ENCODE results near the gene EXOSC1.
"Not testable (repeated sequence)": the region's sequence is repeated elsewhere in the genome, so short reads cannot be mapped to it uniquely, and the experiment has no call there.

EXOSC1 gene

DNA sequence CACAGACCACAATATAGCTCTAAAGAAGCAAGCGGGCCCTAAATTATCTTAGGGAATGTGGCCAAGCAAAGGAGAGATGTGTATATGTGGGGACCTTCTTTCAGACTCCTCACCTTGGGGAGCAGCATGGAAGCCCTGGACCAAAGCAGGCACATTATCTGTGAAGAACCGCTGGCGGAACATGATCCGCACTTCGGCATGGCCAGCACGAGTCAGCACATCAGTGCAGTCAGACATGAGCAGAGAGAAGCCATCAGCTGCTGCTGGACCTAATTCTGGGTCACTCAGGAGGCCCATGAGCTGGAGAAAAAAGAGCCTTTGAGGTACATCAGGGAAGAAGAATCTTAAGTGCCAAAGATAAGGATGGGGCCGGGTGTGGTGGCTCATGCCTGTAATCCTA lies 14.1 kb upstream of the EXOSC1 start:
- DNase-seq (ENCODE audit: low read depth in 2 of 2, low spot score in 1 of 2), result no peak

DNA sequence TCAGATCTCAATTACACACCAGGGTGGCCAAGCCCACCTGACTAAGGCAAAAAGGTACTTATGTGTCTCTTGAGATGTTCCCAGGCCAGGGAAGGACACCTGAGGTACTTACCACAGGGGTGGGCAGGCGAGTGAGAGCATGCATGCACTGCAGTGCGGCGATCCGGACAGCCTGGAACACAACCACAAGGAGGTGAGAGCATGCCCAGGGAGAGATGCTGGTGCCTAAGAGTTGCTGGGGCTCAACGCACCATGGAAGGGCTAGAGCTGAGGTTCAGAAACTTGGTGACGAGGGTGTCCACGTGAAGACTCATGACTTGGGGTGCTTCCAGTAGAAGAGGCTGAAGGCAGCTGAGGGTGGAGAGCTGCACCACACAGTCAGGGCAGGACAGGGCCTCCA lies 13.3 kb upstream of the EXOSC1 start:
- no peak for DNase-seq (ENCODE audit: low read depth in 2 of 2, low spot score in 1 of 2)

DNA sequence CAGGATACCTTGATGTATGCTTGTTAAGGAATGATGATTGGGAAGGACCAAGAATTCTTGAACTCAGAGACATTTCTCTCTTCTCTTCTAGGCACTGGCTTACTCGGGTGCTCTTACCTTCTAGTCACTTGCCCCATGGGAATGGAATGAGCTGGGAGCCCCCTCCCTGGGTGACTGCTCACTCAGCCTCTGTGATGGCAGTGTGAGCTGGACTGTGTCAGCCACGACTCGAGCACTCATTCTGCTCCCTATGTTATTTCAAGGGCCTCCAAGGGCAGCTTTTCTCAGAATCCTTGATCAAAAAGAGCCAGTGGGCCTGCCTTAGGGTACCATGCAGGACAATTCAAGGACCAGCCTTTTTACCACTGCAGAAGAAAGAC lies 10.9 kb upstream of the EXOSC1 start:
- DNase-seq (ENCODE audit: low read depth in 2 of 2, low spot score in 1 of 2), result no peak

DNA sequence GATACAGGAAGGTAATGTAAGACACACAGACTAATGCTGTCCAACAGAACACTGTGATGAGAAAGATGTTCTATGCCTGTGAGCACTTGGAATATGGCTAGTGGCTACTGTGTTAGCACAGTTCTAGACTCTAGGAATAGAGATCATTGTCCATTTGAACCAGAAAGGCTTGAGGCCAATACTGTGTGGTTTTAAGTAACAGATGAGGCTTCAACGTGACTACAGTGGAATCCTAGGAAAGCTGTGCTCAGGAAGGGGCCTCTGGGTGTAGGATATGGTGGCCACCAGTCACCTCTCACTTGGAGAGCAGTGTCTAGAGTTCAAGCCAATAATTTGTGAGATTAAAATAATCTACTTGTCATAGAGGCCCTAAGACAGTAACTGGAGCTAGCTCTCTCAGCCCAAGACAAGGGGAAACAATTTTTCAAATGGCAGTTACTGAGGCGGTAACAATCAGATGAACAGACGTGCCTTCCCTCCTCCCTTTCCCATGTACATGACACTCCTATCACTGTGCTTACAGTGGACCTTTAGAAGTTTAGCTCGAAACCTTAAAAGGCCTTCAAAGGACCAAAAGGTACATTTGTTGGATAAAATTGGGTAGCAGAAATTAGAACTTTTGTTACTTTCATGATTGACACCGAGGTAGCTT lies 10.4 kb upstream of the EXOSC1 start:
- DNase-seq (ENCODE audit: low read depth in 2 of 2, low spot score in 1 of 2), result no peak

DNA sequence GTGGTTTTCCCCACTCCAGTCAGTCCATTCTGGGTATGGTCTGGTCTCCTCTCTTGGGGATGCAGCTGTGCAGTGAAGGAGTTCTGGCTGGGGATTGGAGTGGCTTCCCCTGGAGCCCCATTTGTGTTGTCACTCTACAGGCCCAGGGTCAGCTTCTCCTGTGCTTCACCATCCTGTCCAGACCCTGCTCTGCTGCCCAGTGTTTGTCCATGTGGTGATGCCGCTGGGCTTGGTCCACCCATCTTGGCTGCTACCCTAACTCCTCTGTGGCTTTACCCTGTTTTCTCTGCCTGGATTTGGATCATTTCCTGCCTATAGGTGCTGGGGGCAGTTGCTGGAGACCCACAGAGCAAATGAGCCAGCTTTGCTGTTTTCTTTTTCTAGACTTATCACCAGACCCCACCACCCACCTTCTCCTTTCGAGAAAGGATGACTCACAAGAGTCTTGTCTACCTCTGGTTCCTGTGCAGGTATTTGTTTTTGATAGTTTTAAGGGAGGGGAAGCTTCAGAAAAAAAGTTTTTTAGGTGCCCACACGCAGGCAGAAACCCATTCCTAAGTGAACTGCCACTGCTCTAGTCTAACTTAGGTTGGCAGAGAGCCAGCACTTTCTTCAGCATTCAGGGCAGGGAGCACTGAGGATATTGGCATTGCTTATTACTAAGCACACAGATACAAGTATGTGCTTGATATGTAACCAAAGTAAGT lies 8.7 kb upstream of the EXOSC1 start:
- DNase-seq (ENCODE audit: low read depth in 2 of 2, low spot score in 1 of 2), result no peak

DNA sequence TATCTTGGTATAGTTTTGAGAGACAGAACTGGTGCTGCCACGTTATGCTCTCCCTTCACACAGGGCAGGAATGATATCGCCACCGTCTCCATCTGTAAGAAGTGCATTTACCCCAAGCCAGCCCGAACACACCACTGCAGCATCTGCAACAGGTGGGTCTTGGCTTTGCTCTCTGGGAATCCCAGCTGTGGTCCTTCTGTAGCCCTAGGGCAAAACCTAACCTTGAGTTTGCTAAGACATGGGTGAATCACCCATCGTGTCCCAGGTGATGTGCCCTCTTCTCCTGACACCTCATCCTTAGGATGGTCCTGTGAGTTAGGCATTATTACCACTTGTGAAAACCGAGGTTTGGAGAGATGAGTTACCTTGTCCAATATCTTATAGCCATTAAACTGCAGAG lies 6.5 kb upstream of the EXOSC1 start:
- no peak for DNase-seq (ENCODE audit: low read depth in 2 of 2, low spot score in 1 of 2)

DNA sequence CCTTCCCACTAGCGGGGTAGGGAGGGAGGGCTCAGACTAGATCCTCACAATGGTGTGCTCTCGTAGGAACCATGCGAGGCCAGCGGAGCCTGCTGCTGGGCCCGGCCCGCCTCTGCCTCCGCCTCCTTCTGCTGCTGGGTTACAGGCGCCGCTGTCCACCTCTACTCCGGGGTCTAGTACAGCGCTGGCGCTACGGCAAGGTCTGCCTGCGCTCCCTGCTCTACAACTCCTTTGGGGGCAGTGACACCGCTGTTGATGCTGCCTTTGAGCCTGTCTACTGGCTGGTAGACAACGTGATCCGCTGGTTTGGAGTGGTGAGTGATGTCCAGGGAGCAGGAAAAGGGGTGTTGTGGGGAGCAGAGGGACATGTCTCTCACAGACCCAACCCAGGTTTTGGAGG lies 5.8 kb upstream of the EXOSC1 start:
- DNase-seq (ENCODE audit: low read depth in 2 of 2, low spot score in 1 of 2), result no peak

DNA sequence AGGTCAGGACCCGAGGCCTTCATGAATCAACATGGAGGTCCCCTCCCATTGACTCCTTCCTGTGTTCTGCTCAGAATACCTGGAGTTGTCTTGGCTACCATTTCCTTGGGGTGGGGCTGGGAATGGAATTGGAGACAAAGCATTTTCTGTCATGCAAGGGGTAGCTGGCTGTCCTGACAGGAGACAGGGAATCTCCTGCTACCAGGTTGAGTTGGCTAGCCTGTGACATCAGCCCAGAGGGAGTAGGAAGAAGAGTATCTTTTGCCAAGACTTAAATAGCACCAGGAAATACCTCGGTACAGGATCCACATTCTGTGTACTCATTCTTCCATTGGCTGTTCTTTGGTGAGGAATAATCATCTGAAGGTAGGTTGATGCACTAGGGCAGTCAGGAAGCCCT lies 5.0 kb upstream of the EXOSC1 start:
- DNase-seq (ENCODE audit: low read depth in 2 of 2, low spot score in 1 of 2), result no peak

DNA sequence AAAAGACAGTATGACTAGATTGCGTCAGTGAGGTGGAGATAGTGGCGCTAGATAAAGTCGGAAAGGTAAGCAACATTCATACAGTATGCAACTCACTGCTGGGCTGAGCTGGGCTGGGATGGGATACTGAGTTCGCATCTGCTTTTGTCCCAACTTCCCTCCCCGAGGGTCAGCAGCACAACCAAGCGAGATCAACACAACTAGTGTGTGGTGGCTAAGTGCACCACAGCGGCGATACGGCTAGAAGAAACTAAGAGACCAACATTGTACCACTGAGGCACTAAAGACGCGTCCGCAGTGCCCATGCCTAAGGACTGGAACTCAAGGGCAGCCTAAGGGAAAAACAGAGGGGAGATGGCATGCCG lies 467 bp downstream of the EXOSC1 start:
- no peak for DNase-seq (ENCODE audit: low read depth in 2 of 2, low spot score in 1 of 2)

DNA sequence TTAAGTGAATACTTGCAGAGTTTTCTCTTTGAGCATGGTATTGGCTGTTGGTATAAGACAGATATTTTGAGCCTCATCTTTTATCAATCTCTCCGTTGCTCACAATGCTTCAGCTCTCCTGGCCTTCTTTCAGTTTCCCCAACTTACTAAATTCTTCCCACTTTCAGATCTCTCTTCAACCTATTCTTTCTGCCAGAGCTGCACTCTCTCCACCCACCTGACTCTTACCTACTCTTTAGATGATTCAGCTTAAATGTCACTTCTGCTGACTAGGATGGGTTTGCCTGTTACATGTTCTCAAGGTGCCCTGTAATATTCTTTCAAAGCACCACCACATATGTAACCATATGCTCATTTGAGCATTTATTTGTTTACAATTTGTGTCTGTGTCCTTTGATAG lies 1.6 kb downstream of the EXOSC1 start:
- no peak for DNase-seq (ENCODE audit: low read depth in 2 of 2, low spot score in 1 of 2)

DNA sequence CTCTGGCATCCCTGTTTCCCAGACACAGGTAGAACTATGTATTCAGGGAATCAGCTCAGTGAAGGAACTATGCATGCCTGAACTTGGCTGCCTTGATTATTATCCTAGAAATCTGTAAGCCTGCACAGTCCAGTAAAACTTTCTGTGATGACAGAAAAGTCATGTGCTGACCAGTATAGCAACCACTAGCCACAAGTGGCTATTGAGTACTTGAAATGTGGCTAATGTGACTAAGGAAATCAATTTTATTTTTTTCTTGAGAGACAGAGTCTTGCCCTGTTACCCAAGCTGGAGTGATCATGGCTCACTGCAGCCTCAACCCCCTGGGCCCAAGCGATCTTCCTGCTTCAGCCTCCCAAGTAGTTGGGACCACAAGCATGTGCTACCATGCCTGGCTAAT lies 3.5 kb downstream of the EXOSC1 start:
- DNase-seq (ENCODE audit: low read depth in 2 of 2, low spot score in 1 of 2), result no peak

DNA sequence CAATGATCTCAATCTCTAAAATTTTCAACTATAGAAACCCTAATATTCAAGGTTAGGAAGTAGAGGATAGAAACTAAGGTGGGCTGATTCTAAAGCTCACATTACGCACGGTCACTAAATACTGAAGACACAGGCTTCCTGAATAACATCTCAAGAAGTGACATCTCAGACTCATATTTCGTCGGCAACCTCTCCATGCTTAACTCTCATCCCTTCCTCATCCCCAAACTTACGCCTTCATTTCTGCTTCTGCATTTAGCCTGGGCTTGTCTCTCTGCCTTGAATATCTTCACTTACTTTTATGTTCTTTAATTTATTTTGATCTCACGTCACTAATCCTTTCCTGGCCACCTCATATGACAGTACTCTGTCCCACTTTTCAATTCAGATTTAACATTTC lies 10.6 kb downstream of the EXOSC1 start:
- DNase-seq (ENCODE audit: low read depth in 2 of 2, low spot score in 1 of 2), result no peak

DNA sequence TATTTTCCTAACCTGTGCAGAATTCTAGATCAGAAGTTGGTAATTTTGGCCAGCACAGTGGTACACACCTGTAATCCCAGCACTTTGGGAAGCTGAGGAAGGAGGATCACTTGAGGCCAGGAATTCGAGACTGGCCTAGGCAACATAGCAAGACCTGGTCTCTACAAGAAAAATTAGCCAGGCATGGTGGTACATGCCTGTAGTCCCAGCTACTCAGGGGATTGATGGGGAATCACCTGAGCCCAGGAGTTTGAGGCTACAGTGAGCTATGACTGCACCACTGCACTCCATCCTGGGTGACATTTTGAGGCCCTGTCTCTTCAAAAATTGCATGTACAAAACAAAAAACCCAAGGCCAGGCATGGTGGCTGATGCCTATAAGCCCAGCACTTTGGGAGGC lies 11.2 kb downstream of the EXOSC1 start:
- no peak for DNase-seq (ENCODE audit: low read depth in 2 of 2, low spot score in 1 of 2)

DNA sequence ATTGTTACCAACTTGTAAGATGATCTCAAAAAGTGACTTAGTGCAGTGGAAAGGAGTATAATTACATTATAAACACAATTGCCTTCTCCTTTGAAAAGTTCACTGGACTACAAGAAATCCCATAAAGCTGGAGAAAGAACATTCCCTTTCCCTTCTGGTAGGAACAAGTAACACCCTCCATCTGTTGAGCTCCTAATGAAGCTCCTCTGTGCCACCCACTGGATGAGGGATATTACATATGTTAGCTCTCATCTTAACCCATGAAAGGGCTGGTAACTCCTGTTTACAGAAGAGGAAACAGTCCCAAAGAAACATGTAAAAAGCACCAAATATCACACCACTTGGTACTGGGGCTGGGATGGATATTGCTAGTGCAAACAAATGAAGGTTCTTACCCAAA lies 11.8 kb downstream of the EXOSC1 start:
- no peak for DNase-seq (ENCODE audit: low read depth in 2 of 2, low spot score in 1 of 2)

DNA sequence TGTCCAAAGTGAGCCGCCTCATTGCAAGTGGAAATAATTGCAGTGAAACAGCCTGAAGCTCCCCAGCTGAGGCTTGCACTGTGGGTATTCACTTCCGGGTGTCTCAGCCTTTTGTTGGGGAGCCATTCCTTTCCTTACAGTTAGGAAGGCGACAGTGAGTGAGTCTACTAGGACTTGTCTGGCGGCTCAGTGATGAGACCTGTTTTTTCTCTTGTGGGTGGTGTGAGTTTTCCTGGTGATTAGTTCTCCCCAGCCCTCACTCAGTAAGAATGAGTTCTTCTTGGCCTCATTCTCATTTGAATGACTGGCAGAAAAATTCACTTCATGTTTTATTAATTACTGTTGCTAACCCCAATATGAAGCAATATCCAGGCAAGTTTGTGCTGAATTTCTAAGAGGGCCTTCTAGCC lies 17.2 kb downstream of the EXOSC1 start:
- DNase-seq (ENCODE audit: low read depth in 2 of 2, low spot score in 1 of 2), result no peak

DNA sequence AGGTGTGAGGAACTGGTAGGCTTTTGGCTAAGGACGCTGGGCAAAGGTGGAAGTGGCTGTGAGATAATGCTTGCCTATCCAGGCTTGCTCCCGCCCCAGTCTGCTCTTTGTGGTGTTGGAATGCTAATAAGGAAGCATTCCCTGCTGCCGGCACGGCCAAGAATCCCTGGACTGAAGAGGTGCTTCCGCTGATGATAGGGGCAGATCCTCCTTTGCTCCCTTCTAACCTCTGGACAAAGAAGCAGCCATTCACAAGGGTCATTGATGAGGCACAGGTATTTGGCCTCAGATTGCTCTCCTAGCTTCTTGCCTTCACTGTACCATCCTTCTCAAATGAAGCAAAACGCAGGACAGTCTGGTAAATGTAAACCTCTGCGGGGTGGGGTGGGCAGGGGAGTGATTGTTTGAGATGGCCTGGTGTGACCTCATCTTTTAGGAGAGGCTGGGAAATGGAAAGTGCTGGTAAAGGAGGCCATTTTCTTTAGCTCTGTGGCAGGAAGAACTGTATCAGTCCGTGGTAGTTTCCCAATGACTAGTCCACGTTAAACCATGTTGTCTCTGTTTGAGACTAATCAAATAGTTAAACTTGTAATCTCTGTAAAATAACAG lies 18.1 kb downstream of the EXOSC1 start:
- DNase-seq (ENCODE audit: low read depth in 2 of 2, low spot score in 1 of 2), result no peak

DNA sequence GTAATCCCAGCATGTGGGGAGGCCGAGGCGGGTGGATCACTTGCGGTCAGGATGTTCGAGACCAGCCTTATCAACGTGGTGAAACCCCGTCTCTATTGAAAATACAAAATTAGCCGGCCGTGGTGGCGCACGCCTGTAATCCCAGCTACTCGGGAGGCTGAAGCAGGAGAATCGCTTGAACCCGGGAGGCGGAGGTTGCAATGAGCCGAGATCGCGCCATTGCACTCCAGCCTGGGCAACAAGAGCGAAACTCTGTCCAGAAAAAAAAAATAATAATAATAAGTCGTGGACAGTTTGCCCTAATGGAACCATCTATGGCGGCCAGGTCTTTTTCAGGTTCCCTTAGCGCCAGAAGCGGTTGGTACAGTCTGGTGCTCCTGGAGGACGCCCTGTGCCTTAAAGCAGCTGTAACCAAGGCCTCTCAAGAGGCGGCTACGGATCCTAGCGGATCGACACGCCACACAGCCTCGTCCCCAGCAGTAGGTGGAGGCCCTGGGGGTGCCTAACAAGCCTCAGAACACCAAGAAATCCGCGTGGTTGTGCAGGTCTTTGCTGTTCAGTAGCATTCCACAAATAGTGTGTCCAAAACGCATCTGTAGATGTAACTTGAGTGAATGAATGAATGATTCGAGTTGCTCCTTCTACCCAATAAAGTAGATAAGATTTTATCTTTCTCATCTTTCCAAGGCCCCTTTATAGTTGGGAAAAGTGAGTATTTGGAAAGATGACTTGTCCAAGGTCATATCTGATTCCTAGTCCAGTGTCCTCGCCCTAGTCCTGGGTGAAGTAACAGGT lies 18.8 kb downstream of the EXOSC1 start:
- no peak for DNase-seq (ENCODE audit: low read depth in 2 of 2, low spot score in 1 of 2)

DNA sequence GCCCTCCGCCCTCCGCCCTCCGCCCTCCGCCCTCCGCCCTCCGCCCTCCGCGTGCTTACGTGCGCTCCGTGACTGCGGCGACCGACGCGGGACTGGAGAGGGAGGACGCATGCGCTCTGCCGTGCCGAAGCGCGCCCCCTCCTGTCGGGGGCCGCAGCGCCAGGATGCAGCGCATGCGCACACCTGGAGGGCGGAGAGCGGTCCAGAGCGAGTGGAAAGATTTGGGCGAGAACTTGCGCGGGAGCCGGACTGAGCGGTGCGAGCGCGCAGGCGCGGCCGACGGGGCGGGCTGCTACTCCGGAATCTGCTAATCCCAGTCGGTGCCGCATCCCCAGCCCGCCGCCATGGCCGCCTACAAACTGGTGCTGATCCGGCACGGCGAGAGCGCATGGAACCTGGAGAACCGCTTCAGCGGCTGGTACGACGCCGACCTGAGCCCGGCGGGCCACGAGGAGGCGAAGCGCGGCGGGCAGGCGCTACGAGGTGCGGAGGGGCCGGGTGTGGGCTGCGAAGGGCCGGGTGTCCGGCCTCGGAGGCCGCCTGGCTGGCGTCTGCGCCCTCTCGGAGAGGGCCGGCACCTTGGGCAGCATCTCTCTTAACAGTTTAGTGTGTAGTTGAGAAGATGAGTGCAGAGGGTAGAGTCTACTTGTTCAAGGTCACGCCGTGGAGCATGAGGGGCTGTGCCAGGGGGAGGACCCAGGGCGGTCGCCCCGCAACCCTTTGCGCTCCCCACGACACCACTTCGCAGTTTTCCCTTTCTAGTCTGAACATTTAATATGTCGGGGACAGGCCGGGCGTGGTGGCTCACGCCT lies 19.6 kb downstream of the EXOSC1 start, which contains the start of gene PGAM1:
Gene PGAM1, plus strand, starts transcription at position 228 of the 812 bp plus-strand sequence. Its CDS starts 117 bp downstream, at position 345.
- DNase-seq (ENCODE audit: low read depth in 2 of 2, low spot score in 1 of 2), result peak; percentile 83 to 90

DNA sequence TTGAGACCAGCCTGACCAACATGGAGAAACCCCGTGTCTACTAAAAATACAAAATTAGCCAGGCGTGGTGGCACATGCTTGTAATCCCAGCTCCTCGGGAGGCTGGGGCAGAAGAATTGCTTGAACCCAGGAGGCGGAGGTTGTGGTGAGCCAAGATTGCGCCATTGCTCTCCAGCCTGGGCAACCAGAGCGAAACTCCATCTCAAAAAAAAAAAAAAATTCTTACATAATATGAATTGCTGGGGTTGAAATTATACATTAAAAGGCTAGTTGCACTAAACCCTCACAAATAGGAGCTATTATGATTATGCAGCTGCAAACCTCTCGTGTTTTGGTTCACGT lies 22.1 kb downstream of the EXOSC1 start:
- not testable (repeated sequence) for DNase-seq (ENCODE audit: low read depth in 2 of 2, low spot score in 1 of 2)

DNA sequence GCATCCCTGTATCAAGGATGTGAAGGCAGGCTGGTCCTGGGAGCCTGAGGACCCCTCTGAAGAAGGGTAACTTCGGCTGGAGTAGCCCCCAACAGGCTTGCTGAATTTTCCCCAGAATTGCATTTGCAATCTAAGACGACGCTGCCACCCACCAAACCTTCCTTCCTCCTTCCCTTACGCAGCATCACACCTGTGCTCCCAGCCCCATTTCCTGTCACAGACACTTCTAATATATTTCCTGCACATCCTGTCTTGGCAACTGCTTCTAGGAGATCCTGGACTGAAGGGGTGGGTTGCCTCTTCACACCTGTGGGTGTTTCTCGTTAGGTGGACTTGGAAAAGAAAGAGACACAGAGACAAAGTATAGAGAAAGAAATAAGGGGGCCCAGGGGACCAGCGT lies 29.2 kb downstream of the EXOSC1 start:
- DNase-seq (ENCODE audit: low read depth in 2 of 2, low spot score in 1 of 2), result no peak

DNA sequence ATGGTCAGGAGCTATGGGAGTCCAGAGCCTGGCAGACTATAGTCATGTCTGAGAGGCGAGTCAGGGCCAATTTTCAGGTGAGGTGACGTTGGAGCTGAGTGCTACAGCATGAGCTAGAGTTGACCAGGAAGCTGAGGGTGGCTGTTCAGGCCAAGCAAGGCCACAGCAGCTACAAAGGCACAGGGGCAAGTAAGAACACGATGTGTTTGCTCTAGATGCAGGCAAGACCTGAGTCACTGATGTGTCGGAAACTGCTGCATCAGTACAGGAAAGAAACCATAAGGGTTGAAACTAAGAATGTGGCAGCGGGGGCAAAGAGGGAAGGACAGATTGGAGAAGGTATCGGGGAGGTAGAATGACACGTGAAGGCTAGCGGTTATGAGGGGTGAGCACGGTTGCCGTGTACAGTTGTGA lies 32.9 kb downstream of the EXOSC1 start:
- no peak for DNase-seq (ENCODE audit: low read depth in 2 of 2, low spot score in 1 of 2)

All from stimulated activated CD8-positive, alpha-beta memory T cell treated with anti-CD3 and anti-CD28 coated beads, Interleukin-4, amount 100 ng/mL, for 1 hour (primary cell).